Activated naive CD4-positive, alpha-beta T cell treated with anti-CD3 and anti-CD28 coated beads, Interleukin-2, amount 50 U/mL, for 72 hours (primary cell): ENCODE results near the gene CMTM2. TPM values are rescaled to one million over a fixed set of nuclear protein-coding genes. Genes with fewer than 3 reads are reported as not detected.
"Not testable (repeated sequence)": the region's sequence is repeated elsewhere in the genome, so short reads cannot be mapped to it uniquely, and the experiment has no call there.

ENCODE experiments used
- ATAC-seq, 2 donors: fragments of 150-1000 bp; cut with Tn5 transposase; 2 replicates each; pipeline ENCODE4 v1.10.0; 2021; ENCODE audit warnings: mild to moderate bottlenecking in 2 of 2, moderate library complexity in 2 of 2
- DNase-seq, 2 donors: peaks; one replicate each; pipeline ENCODE4 v3.0.0; 2021 to 2022; ENCODE audit warnings: low spot score in 2 of 2
- H3K27ac Mint-ChIP-seq, 2 donors: one replicate each; pipeline ENCODE4 v1.8.0; 2022; ENCODE audit warnings: mild to moderate bottlenecking in 2 of 2, mixed read lengths in 2 of 2
- H3K36me3 Mint-ChIP-seq, 2 donors: one replicate each; pipeline ENCODE4 v1.8.0; 2022; ENCODE audit warnings: mixed read lengths in 2 of 2
- H3K9me3 Mint-ChIP-seq, 2 donors: one replicate each; pipeline ENCODE4 v1.8.0; 2022; ENCODE audit warnings: mixed read lengths in 2 of 2
- total RNA-seq, 2 donors: library from RNA; stranded (reverse); gene quantifications; one replicate each; pipeline ENCODE4 v1.2.3, GENCODE V29; 2022

Gene CMTM2
- total RNA-seq, 2 donors from 2014 or later = 0.87 to 1.1 TPM

DNA sequence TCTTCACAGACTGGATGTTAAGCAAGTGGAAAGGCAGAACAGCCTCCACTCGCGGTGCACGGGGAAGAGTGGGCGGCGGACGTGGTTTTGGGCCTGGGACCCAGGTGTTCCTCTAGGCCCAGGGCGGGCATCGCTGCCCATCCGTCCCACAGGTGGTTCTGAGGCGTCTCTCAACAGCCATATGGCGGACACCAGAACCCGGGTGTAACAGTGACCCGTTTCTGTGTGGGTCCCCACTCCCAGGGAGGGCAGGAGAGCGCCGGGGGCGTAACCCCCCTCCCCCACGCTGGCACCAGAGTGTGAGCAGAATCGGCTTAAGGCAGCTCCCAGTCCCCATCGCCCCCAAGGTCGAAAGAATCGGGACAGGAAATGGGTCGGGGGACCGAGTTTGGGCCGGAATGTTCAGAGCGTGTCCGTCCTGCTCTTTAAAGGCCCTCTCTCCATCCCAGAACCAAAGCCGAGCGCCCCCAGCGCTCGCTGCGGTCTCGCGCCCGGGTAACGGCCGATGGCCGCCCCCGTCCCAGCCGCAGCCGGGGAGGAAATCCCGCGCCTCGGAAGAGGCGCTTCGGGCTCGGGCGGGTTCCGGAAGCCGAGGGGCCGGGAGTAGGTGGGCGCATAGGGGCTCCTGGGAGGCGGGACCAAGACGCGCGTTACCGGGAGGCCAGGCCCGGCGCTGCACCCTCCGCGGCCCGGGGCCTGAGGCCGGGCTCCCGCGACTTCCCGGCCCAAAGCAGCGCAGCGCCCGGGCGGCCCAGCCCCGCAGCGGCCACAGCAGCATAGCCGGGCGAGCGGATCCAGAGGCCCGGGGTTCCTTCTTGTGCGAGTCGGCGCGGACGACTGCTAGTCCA is 29.8 kb upstream of the CMTM2 start, which contains the start of gene TK2:
Gene TK2 (minus strand): TSS at position 839 of the 848 bp plus-strand sequence. CDS start 61 bp downstream, at position 778.
- DNase-seq (peak; percentile 59 to 71), ATAC-seq (peak; percentile 30 to 47)
- peaks cover 24 to 30% of the 10 kb centered on the region in 2 donors for H3K36me3 Mint-ChIP-seq
- H3K27ac Mint-ChIP-seq = peak within 1 kb of the TSS; percentile 97 to 99
- H3K9me3 Mint-ChIP-seq = no peaks in the 10 kb centered on the region

DNA sequence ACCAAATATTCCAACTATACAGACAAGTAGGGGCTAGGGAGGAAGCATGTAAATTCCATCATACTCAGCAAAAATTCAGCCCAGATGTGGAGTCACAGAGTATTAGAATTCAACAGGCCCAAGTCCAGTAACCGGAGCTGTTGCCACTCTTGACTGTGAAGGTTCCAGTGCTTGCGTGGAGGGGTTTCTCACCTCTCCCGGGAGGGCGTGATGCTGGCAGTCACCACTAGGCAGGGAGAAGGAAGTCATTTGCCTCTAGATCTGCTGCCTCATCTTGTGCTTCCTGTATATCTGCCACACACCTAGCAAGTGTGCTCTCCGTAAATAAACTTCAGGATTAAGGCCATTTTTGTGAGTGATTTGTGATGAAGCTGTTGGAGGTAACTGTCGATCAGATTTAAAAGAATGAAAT is 27.9 kb upstream of the CMTM2 start:
- peak; percentile 43 to 53 for ATAC-seq

GRCh38 chr16:66551788-66552285 is 27.4 kb upstream of the CMTM2 start:
- DNase-seq = peak in 1 of 2 donors; percentile 22
- peak in 1 of 2 donors; percentile 28 for ATAC-seq
- H3K27ac Mint-ChIP-seq = peak overlapping the region; percentile 97 to 99
- H3K36me3 Mint-ChIP-seq = peaks cover 40 to 47% of the 10 kb centered on the region in 2 donors
- H3K9me3 Mint-ChIP-seq = no peaks in the 10 kb centered on the region

More for the DNA sequence above, 27.9 kb upstream of the CMTM2 start:
- Mint-ChIP-seq H3K9me3 (no peaks in the 10 kb centered on the region), H3K36me3 (peaks cover 40 to 47% of the 10 kb centered on the region in 2 donors), H3K27ac (peak overlapping the region; percentile 97 to 99)
- peak; percentile 56 to 66 for DNase-seq

DNA sequence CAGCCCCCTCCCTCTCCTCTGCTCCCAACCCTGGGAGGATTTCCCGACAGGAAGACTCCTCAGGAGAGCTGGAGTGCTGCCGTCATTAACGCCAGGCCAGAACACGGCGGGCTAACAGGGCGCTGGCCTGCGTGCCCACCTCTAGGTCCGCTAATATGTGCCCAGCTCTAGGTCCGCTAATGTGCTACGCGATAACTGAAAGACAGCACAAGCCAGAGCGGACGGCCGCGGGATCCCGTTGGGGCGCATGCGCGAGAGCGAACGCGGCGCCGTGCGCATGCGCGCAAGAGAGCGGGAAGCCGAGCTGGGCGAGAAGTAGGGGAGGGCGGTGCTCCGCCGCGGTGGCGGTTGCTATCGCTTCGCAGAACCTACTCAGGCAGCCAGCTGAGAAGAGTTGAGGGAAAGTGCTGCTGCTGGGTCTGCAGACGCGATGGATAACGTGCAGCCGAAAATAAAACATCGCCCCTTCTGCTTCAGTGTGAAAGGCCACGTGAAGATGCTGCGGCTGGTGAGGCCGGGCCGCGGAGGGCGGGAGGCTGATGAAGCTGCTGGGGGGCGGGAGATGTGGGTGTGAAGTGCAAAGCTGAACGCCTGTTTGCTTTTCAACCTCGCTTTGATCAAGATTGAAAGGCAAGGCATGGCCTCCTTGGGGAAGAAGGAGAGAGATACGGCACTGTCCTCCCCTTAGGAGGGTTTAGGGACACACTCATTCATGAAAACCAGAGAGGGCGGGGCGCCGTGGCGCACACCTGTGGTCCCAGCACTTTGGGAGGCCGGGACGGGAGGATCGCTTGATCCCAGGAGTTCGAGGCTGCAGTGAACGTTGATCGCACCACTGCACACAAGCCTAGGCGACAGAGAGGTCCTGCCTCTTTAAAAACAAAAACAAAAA is 26.7 kb upstream of the CMTM2 start, which contains the start of gene CKLF:
Gene CKLF (plus strand): TSS at position 291 of the 892 bp plus-strand sequence. CDS start 140 bp downstream, at position 431.
- Mint-ChIP-seq H3K9me3 (no peaks in the 10 kb centered on the region), H3K27ac (peak within 1 kb of the TSS; percentile 97 to 99)
- ATAC-seq = peak; percentile 71 to 81

GRCh38 chr16:66553223-66553622 is 26.0 kb upstream of the CMTM2 start:
- Mint-ChIP-seq H3K36me3 (peaks cover 42 to 51% of the 10 kb centered on the region in 2 donors), H3K9me3 (no peaks in the 10 kb centered on the region), H3K27ac (peak overlapping the region; percentile 97 to 99)
- ATAC-seq (peak in 1 of 2 donors; percentile 14), DNase-seq (no peak)

More for the DNA sequence above, 26.7 kb upstream of the CMTM2 start, which contains the start of gene CKLF:
- DNase-seq = peak; percentile 95
- H3K36me3 Mint-ChIP-seq = peaks cover 40 to 50% of the 10 kb centered on the region in 2 donors

DNA sequence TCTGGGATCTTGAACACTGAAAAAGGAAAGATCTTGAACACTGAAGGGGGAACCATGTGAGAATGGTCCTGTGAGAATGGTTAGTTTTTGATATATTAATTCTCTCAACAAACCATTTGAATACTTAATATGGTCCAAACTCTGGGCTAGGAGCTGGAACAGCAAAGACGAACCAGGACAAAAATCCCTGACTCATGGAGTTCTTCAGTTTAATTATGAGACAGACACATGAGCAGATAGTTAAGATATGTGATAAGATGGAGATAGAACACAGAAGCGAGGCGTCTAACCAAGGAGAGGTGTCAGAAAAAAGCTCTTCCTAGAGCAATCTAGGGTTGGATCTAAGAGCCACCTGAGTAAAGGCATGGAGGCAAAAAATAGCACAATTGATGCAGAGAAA is 25.2 kb upstream of the CMTM2 start:
- ATAC-seq = no peak
- H3K27ac Mint-ChIP-seq = peak overlapping the region in 1 of 2 donors; percentile 97
- H3K9me3 Mint-ChIP-seq = no peaks in the 10 kb centered on the region
- no peak for DNase-seq
- peaks cover 46 to 51% of the 10 kb centered on the region in 2 donors for H3K36me3 Mint-ChIP-seq

- peak overlapping the region in 1 of 2 donors; percentile 23 for H3K27ac Mint-ChIP-seq
- ATAC-seq (no peak), DNase-seq (no peak)
- no peaks in the 10 kb centered on the region for H3K9me3 Mint-ChIP-seq
- H3K36me3 Mint-ChIP-seq = peaks cover 46 to 51% of the 10 kb centered on the region in 2 donors
These were observed 24.8 kb upstream of the CMTM2 start for GRCh38 chr16:66554495-66554894.

- Mint-ChIP-seq H3K36me3 (peaks cover 29 to 39% of the 10 kb centered on the region in 2 donors), H3K27ac (peak overlapping the region in 1 of 2 donors; percentile 1), H3K9me3 (no peaks in the 10 kb centered on the region)
- ATAC-seq (no peak), DNase-seq (no peak)
These were observed 19.2 kb upstream of the CMTM2 start for GRCh38 chr16:66560107-66560506.

DNA sequence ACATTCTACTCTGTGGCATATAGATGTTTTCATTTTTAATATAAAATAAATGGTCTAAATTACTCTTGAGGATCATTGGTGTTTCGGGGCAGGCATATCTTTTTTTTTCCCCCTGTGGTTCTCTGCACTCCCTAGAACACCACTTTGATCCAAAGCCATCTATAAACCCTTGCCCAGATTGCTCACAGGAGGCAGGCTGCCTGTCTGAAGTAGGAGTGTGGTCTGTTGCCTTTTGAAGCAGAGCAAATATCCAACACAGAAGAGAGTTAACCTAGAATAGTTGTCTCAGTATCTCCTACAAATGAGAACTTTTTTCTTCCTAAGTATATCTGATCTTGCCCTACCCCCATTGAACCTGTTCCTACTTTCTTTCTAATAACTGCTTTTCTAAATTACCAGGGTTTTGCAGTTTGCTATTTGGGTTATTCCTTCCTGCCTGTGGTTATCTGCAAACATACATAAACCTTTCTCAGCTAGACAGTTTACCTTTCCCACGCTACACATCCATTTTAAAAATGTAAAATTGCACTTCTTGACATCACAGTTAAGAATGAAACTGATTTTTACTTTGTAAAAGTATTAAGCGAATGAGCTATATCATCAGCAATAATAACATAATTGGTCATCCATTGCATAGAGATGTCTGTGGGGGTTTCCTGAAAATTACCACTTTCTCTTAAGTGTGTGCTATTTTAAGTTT is 17.7 kb upstream of the CMTM2 start:
- ATAC-seq (no peak), DNase-seq (no peak)
- Mint-ChIP-seq H3K36me3 (peaks cover 18 to 42% of the 10 kb centered on the region in 2 donors), H3K9me3 (no peaks in the 10 kb centered on the region), H3K27ac (no peak overlapping the region)

DNA sequence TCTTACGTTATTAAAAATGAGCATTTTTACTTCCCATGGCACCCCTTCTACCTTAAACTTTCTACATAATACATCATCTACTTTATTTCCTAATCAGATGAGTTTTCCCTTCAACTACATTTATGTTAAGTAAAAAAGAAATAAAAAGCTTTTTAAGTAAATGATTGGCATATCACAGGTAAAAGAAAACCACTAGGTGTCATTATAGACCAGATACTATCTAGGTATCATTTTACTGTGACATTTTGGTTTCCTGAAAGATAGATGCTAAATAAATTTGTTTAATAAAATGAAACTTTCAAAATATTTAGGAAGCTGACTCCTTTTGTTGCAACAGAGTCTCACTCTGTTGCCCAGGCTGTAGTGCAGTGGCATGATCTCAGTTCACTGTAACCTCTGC is 16.9 kb upstream of the CMTM2 start:
- peak overlapping the region in 1 of 2 donors; percentile 37 for H3K27ac Mint-ChIP-seq

DNA sequence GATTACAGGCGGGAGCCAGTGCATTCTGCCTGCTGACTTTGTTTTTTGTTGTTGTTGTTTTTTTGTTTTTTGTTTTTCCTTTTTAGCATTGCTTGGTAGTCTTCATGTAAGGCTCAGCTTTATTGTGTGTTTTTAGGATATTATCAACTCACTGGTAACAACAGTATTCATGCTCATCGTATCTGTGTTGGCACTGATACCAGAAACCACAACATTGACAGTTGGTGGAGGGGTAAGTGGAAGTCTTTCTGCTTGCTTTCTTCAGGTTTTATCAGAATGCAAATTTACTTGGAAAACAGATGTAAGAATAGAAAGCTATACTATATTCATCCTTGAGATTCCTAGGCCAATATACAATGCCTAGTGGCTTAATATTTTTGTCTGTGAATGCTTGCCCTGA is 16.3 kb upstream of the CMTM2 start:
- DNase-seq = no peak
- peak overlapping the region; percentile 37 to 86 for H3K27ac Mint-ChIP-seq

More for the DNA sequence above, 16.9 kb upstream of the CMTM2 start:
- H3K36me3 Mint-ChIP-seq = peaks cover 16 to 51% of the 10 kb centered on the region in 2 donors
- DNase-seq (no peak), ATAC-seq (no peak)
- no peaks in the 10 kb centered on the region for H3K9me3 Mint-ChIP-seq

DNA sequence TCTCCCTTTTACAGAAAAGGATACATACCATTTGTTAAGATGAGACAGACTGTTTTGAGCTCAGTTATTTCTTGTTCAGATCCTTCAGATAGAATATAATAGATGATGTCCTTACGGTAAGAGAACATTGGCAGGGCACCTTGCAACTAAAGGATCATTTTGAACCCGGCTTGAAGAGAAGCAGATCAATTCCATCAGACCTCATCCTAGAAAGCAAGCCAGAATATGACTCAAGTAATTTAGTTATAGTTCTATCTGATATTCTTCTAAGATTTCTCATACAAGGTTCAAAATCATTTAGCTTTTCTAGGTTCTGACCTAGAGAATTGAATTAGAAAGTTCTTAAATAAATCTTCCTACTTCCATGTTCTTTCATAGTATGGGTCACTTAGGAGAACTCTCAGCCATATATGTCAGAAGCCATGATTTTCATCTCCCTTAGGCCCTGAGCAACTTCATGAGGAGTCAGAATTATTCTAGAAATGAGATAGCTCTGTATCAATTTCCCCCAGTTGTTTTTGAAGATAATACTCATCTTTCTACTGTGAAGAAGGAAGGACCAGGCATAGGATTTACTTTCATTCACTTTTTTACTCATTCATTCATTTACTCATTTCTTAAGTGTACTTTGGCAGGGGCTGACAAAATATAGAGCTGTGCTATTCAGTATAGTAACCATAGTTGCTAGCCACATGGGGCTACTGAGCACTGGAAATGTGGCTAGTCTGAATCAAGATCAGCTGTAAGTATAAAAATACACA is 15.5 kb upstream of the CMTM2 start:
- ATAC-seq = peak; percentile 94 to 96
- Mint-ChIP-seq H3K9me3 (no peaks in the 10 kb centered on the region), H3K36me3 (peaks cover 14 to 52% of the 10 kb centered on the region in 2 donors), H3K27ac (peak overlapping the region; percentile 38 to 86)
- no peak for DNase-seq

More for the DNA sequence above, 16.3 kb upstream of the CMTM2 start:
- peaks cover 14 to 57% of the 10 kb centered on the region in 2 donors for H3K36me3 Mint-ChIP-seq
- no peak for ATAC-seq
- no peaks in the 10 kb centered on the region for H3K9me3 Mint-ChIP-seq

GRCh38 chr16:66566051-66566901 is 13.0 kb upstream of the CMTM2 start, which contains the start of gene CMTM1:
CMTM1 (plus strand) TSS chr16:66566439; CDS start chr16:66566514, 75 bp downstream.
- DNase-seq = no peak
- Mint-ChIP-seq H3K36me3 (peaks cover 4 to 42% of the 10 kb centered on the region in 2 donors), H3K27ac (peak within 1 kb of the TSS in 1 of 2 donors; percentile 40), H3K9me3 (no peaks in the 10 kb centered on the region)
- no peak for ATAC-seq

DNA sequence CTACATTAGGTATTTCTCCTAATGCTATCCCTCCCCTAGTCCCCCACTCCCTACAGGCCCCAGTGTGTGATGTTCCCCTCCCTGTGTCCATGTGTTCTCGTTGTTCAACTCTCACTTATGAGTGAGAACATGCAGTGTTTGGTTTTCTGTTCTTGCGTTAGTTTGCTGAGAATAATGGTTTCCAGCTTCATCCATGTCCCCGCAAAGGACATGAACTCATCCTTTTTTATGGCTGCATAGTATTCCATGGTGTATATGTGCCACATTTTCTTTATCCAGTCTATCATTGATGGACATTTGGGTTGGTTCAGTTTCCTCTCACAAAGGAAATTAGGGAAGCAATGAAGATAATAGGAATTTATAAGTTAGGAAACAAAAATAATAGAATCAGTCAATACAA is 12.0 kb upstream of the CMTM2 start:
- not testable (repeated sequence) for ATAC-seq, DNase-seq, H3K9me3 Mint-ChIP-seq, H3K27ac Mint-ChIP-seq
- H3K36me3 Mint-ChIP-seq = peaks cover 4 to 42% of the 10 kb centered on the region in 2 donors
